ENCODE data around the gene SLC7A14.

Gene SLC7A14

DNA sequence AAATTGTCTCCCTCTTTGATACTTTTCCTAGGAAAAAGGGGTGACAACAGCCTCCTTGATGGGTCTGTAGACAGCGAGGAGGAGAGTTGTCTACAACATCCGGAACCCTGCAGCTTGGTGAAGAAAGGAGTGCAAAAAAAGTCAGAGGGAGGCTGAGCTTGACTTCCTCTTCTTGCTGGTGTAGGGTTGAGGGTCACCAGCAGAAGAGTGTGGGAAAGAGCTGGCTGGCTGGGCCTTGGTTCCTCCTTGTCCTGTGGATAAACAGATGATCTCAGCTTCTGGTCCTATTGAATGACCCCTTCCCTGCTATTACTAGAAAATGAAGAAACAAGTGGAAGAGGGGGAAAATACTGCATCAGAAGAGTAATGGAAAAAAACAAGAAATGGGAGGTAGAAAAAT is 20.4 kb downstream of the SLC7A14 start:
- H3K27ac ChIP-seq, result no peak overlapping the region
- no peak for TF ChIP-seq CTCF (conservative IDR thresholded peaks at IDR 0.05)

GRCh38 chr3:170564664-170565063 is 21.2 kb downstream of the SLC7A14 start:
- no peak for TF ChIP-seq CTCF (conservative IDR thresholded peaks at IDR 0.05)
- H3K27ac ChIP-seq, result no peak overlapping the region

- H3K27ac ChIP-seq, result no peak overlapping the region
Measured at GRCh38 chr3:170563712-170564423, 22.0 kb downstream of the SLC7A14 start.

DNA sequence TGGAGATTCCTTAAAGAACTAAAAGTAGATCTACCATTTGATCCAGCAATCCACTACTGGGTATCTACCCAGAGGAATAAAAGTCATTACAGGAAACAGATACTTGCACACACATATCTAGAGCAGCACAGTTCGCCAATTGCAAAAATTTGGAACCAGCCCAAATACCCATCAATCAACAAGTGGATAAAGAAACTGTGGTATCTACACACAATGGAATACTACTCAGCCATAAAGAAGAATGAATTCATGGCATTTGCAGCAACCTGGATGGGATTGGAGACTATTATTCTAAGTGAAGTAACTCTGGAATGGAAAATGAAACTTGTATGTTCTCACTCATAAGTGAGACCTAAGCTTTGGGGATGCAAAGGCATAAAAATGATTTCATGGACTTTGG is 23.8 kb downstream of the SLC7A14 start:
- TF ChIP-seq CTCF (conservative IDR thresholded peaks at IDR 0.05), result no peak
- H3K27ac ChIP-seq, result no peak overlapping the region

More at GRCh38 chr3:170563712-170564423, 22.0 kb downstream of the SLC7A14 start:
- no peak for TF ChIP-seq CTCF (conservative IDR thresholded peaks at IDR 0.05)

DNA sequence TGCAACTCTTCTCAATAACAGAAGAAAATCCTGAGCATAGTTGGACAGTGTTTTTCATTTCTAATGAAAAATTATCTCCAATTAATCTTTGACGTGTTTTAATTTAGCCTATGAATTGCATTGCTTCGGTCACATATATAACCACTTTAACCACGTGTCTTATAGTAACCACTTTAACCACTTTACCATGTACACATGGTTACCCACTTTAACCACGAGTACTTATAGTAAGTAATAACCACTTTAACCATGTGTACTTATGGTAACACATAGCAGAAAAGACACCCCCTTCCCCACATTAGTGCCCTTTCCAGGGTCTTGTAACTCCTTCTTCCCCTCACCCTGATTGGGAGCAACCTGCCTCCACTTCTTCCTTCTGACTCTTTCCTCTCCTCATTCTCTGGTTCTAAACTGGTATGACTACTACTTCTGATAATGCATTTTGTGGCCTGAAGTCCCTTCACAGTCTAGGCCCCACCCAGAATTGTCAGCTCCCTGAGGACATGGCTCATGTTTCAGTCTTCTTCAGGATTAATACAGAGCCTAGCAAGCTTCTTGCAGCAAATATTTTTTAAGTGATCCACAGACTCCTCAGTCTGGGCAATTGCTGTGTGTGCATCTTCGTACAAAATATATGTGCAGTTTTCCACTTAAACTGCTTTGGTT is 25.0 kb downstream of the SLC7A14 start:
- TF ChIP-seq CTCF (conservative IDR thresholded peaks at IDR 0.05), result no peak
- no peak overlapping the region for H3K27ac ChIP-seq

- no peak overlapping the region for H3K27ac ChIP-seq
- TF ChIP-seq CTCF (conservative IDR thresholded peaks at IDR 0.05), result no peak
Measured at GRCh38 chr3:170560296-170560695, 25.6 kb downstream of the SLC7A14 start.

DNA sequence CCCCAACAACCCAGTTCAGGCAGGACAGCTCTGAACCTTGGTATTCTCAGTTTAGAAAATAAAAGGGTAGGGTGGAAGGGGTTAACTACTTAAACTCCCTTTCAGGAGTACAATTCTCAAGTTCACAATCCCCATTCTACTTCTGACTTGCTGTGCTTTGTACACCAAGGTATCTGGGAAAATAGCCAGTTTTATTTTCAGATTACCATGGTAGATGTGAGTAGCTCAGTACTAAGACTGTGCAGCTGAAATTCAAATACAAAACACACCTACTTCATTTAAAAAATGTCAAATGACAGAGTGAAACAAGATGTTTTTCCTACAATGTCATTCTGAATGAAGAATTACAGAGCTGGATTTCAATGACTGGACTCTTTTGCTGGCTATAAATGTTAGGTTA is 27.4 kb downstream of the SLC7A14 start:
- no peak overlapping the region for H3K27ac ChIP-seq
- no peak for TF ChIP-seq CTCF (conservative IDR thresholded peaks at IDR 0.05)

Measured in VCaP (cell line).